IMR-90 (cell line): ENCODE results near the gene CLMP. TPM values are rescaled to one million over a fixed set of nuclear protein-coding genes. Genes with fewer than 3 reads are reported as not detected.

Experiments
- ATAC-seq: fragments of 200-7000 bp; cut with Tn5 transposase; 2 replicates; pipeline ENCODE4 v1.9.1; 2020; ENCODE audit warnings: low read depth, mild to moderate bottlenecking, moderate library complexity
- BruUV-seq: library from RNA; stranded (reverse); fragments of 400-500 nt; replicated peaks from 2 replicates; lab custom pipeline; 2021; lab: Mats Ljungman, UMichigan
- CTCF ChIA-PET: fragments of 300-600 bp; formaldehyde crosslinking; extraction: SDS; loops from one replicate; lab custom pipeline; 2021; ENCODE audit warnings: antibody characterized with exemption; lab: Yijun Ruan, JAX
- POLR2A ChIA-PET: fragments of 300-600 bp; sonication (Branson Sonifier 250); formaldehyde crosslinking; loops from one replicate; lab custom pipeline; 2022; ENCODE audit warnings: antibody characterized with exemption; ENCODE audit not compliant: unreplicated experiment; lab: Charles Lee
- DNase-seq: peaks from one replicate; pipeline ENCODE4 v3.0.0; 2013
- H2AFZ ChIP-seq: replicated peaks from 2 replicates; pipeline ENCODE3; 2013; ENCODE audit warnings: low read length, mild to moderate bottlenecking; ENCODE audit not compliant: poor library complexity
- H2AK5ac ChIP-seq: 2 replicates; pipeline ENCODE4 v1.6.1; 2013; ENCODE audit warnings: low read depth, low read length, inconsistent platforms
- H2AK9ac ChIP-seq: replicated peaks from 2 replicates; pipeline ENCODE3; 2013; ENCODE audit warnings: mild to moderate bottlenecking, low read depth, low read length, moderate library complexity; ENCODE audit not compliant: poor library complexity
- H2BK120ac ChIP-seq: 2 replicates; pipeline ENCODE4 v1.6.1; 2013; ENCODE audit warnings: low read depth, low read length, inconsistent platforms
- H2BK15ac ChIP-seq: 3 replicates; pipeline ENCODE4 v1.6.1; 2013; ENCODE audit warnings: low read depth, low read length, inconsistent platforms
- H2BK20ac ChIP-seq: 2 replicates; pipeline ENCODE4 v1.6.1; 2013; ENCODE audit warnings: low read depth, mild to moderate bottlenecking, inconsistent platforms, low read length, moderate library complexity
- H2BK5ac ChIP-seq: 2 replicates; pipeline ENCODE4 v1.6.1; 2013; ENCODE audit warnings: mild to moderate bottlenecking, low read depth, low read length, inconsistent platforms; ENCODE audit not compliant: poor library complexity, severe bottlenecking
- H3K14ac ChIP-seq: replicated peaks from 2 replicates; pipeline ENCODE4 v1.6.1; 2013; ENCODE audit warnings: low read depth, low read length, inconsistent platforms
- H3K18ac ChIP-seq: 2 replicates; pipeline ENCODE4 v1.6.1; 2013; ENCODE audit warnings: low read depth, low read length, control low read depth
- H3K23ac ChIP-seq: 2 replicates; pipeline ENCODE4 v1.6.1; 2013; ENCODE audit warnings: low read depth, low read length, inconsistent platforms
- H3K27ac ChIP-seq: 2 replicates; pipeline ENCODE4 v1.5.1; 2013; ENCODE audit warnings: mild to moderate bottlenecking, control low read depth, low read length; ENCODE audit not compliant: insufficient read depth
- H3K27me3 ChIP-seq: 2 replicates; pipeline ENCODE4 v1.6.1; 2013; ENCODE audit warnings: low read length; ENCODE audit not compliant: control insufficient read depth, insufficient read depth
- H3K36me3 ChIP-seq: 2 replicates; pipeline ENCODE4 v1.6.1; 2013; ENCODE audit warnings: low read length, mixed read lengths; ENCODE audit not compliant: control insufficient read depth, insufficient read depth
- H3K4ac ChIP-seq: 2 replicates; pipeline ENCODE4 v1.6.1; 2013; ENCODE audit warnings: low read depth, low read length, inconsistent platforms
- H3K4me1 ChIP-seq: 2 replicates; pipeline ENCODE4 v1.6.1; 2013; ENCODE audit warnings: low read length, mixed read lengths; ENCODE audit not compliant: control insufficient read depth, insufficient read depth
- H3K4me2 ChIP-seq: 2 replicates; pipeline ENCODE4 v1.6.1; 2013; ENCODE audit warnings: low read depth, mild to moderate bottlenecking, control low read depth, low read length, moderate library complexity
- H3K4me3 ChIP-seq: 2 replicates; pipeline ENCODE4 v1.5.1; 2013; ENCODE audit warnings: low read depth, mild to moderate bottlenecking, control low read depth, low read length, moderate library complexity; ENCODE audit not compliant: insufficient read depth
- H3K56ac ChIP-seq: 2 replicates; pipeline ENCODE4 v1.6.1; 2013; ENCODE audit warnings: low read length, inconsistent platforms; ENCODE audit not compliant: insufficient read depth; ENCODE audit errors: extremely low read depth
- H3K79me1 ChIP-seq, 2 experiments: 2 replicates each; pipeline ENCODE4 v1.6.1; 2013; ENCODE audit warnings: low read length in 2 of 2, inconsistent platforms in 1 of 2, low read depth in 1 of 2
- H3K9ac ChIP-seq: 2 replicates; pipeline ENCODE4 v1.6.1; 2013; ENCODE audit warnings: low read depth, low read length, control low read depth
- H3K9me1 ChIP-seq: 2 replicates; pipeline ENCODE4 v1.6.1; 2013; ENCODE audit warnings: low read length, inconsistent platforms; ENCODE audit not compliant: insufficient read depth
- H3K9me3 ChIP-seq: 2 replicates; pipeline ENCODE4 v1.6.1; 2013; ENCODE audit warnings: low read length; ENCODE audit not compliant: control insufficient read depth, insufficient read depth
- H4K20me1 ChIP-seq: 2 replicates; pipeline ENCODE4 v1.6.1; 2013; ENCODE audit warnings: low read length, inconsistent platforms; ENCODE audit not compliant: insufficient read depth
- H4K5ac ChIP-seq: 2 replicates; pipeline ENCODE4 v1.6.1; 2013; ENCODE audit warnings: mild to moderate bottlenecking, low read depth, low read length, control low read depth
- H4K8ac ChIP-seq, 2 experiments: 2 replicates each; pipeline ENCODE4 v1.6.1; 2013; ENCODE audit warnings: low read depth in 2 of 2, low read length in 2 of 2, control low read depth in 1 of 2, inconsistent platforms in 1 of 2
- H4K91ac ChIP-seq: 2 replicates; pipeline ENCODE4 v1.6.1; 2013; ENCODE audit warnings: low read depth, low read length, inconsistent platforms; ENCODE audit not compliant: insufficient read depth
- BHLHE40 ChIP-seq: fragments of 150-350 bp; IDR thresholded peaks from 2 replicates; pipeline ENCODE4 v1.6.1; 2016; ENCODE audit warnings: mild to moderate bottlenecking, low read depth, low read length
- CEBPB ChIP-seq: IDR thresholded peaks from 2 replicates; pipeline ENCODE4 v1.6.1; 2012; ENCODE audit warnings: low read depth, low read length, improper control_type of control experiment
- CTCF ChIP-seq: conservative IDR thresholded peaks from 2 replicates; pipeline ENCODE4 v1.5.1; 2012; ENCODE audit warnings: mild to moderate bottlenecking, low read depth, low read length, improper control_type of control experiment
- ELK1 ChIP-seq: fragments of 150-350 bp; IDR thresholded peaks from 2 replicates; pipeline ENCODE4 v1.6.1; 2016; ENCODE audit warnings: low read depth, mild to moderate bottlenecking, low read length, moderate library complexity, borderline replicate concordance
- MAFK ChIP-seq: IDR thresholded peaks from 2 replicates; pipeline ENCODE4 v1.6.1; 2012; ENCODE audit warnings: low read depth, low read length, improper control_type of control experiment
- MAZ ChIP-seq: IDR thresholded peaks from 2 replicates; pipeline ENCODE4 v1.6.1; 2012; ENCODE audit warnings: low read depth, mild to moderate bottlenecking, low read length, improper control_type of control experiment, moderate library complexity, borderline replicate concordance
- MXI1 ChIP-seq: IDR thresholded peaks from 2 replicates; pipeline ENCODE4 v1.6.1; 2012; ENCODE audit warnings: low read depth, mild to moderate bottlenecking, low read length, moderate library complexity, borderline replicate concordance
- POLR2A ChIP-seq: IDR thresholded peaks from 2 replicates; pipeline ENCODE4 v1.6.1; 2012; ENCODE audit warnings: mild to moderate bottlenecking, low read depth, low read length
- RAD21 ChIP-seq: IDR thresholded peaks from 2 replicates; pipeline ENCODE4 v1.6.1; 2012; ENCODE audit warnings: low read length, improper control_type of control experiment
- SMC3 ChIP-seq: fragments of 150-350 bp; IDR thresholded peaks from 2 replicates; pipeline ENCODE4 v1.6.1; 2016; ENCODE audit warnings: low read depth, mild to moderate bottlenecking, antibody characterized with exemption, low read length, moderate library complexity
- WGBS, 2 experiments: methylation state at CpG; one replicate each; pipeline versions ENCODE4 v1.1.5 to v1.1.7; 2013; ENCODE audit warnings: missing lambda C conversion rate in 2 of 2; ENCODE audit not compliant: insufficient read length in 1 of 2; ENCODE audit errors: extremely low coverage in 2 of 2; 5-methylcytosine and 5-hydroxymethylcytosine counted together
- dilution Hi-C: fragments of 300-500 bp; cut with HindIII; formaldehyde crosslinking; loops from one replicate; pipeline ENCODE4 v1.14.3; 2018; ENCODE audit warnings: low sequenced_read_pairs; ENCODE audit not compliant: unreplicated experiment
- in situ Hi-C: fragments of 300-500 bp; cut with MboI; formaldehyde crosslinking; loops from 3 replicates; pipeline ENCODE4 v1.14.3; 2019; ENCODE audit warnings: low sequenced_read_pairs, inconsistent platforms, mixed read lengths
- intact Hi-C: fragments of 100-400 bp; cut with micrococcal nuclease; formaldehyde crosslinking; loops from 2 replicates; pipeline ENCODE4 v1.10.0; 2022
- polyA plus RNA-seq, 3 experiments: library from polyadenylated mRNA; depleted of rRNA; stranded (reverse); fragments of >200 nt; gene quantifications; 2 replicates each; pipeline ENCODE4 v1.2.3, GENCODE V29; 2012; ENCODE audit warnings: low replicate concordance in 1 of 3
- total RNA-seq: library from RNA; depleted of rRNA; stranded (reverse); fragments of >200 nt; gene quantifications from 2 replicates; pipeline ENCODE4 v1.2.3, GENCODE V29; 2012

The CLMP gene
- total and polyA plus RNA-seq, 2 of the 4 experiments (the other 2 are of a cell fraction) = 54.7 to 95.7 TPM

- peak overlapping the region; percentile 64; the same call in 1 of the 2 replicates for H3K23ac ChIP-seq
- WGBS, 2 experiments = no CpG with 5 or more reads among the region's 10 CpGs
- peak overlapping the region; percentile 62 for H3K18ac ChIP-seq
- H3K4me1 ChIP-seq = peaks cover 39% of the 10 kb centered on the region
- H2BK5ac ChIP-seq = peak overlapping the region; percentile 93
- H2BK120ac ChIP-seq = peak overlapping the region; percentile 95
- peak overlapping the region; percentile 84 for H2AK5ac ChIP-seq
- TF ChIP-seq RAD21 (peak; percentile 60), BHLHE40 (peak; percentile 74; the same call in 1 of the 2 replicates), MAFK (no peak), SMC3 (peak; percentile 54), CTCF (peak; percentile 62), POLR2A (no peak), MXI1 (no peak), ELK1 (no peak), CEBPB (no peak), MAZ (peak; percentile 41; the same call in 1 of the 2 replicates)
- H2AK9ac ChIP-seq = peak overlapping the region; percentile 62
- DNase-seq (peak; percentile 97), ATAC-seq (peak; percentile 89)
- H3K36me3 ChIP-seq = peaks cover 30% of the 10 kb centered on the region
- peak overlapping the region; percentile 89 for H3K27ac ChIP-seq
- ChIA-PET CTCF (interaction anchor here (0.6 to 3.5 kb wide), 10 partner anchors 14 to 81 kb away, joined by 3 to 17 read pairs (median 3); no protein-coding TSS in a partner anchor), POLR2A (interaction anchor here (0.6 to 1.2 kb wide), 2 partner anchors 9 to 23 kb away, joined by 3 to 5 read pairs; no protein-coding TSS in a partner anchor)
- H3K4ac ChIP-seq = peak overlapping the region; percentile 96
- H4K5ac ChIP-seq = peak overlapping the region; percentile 53
- H2BK20ac ChIP-seq = peak overlapping the region; percentile 95
- peak overlapping the region; percentile 71 for H2AFZ ChIP-seq
- dilution Hi-C loops (no loop called here), intact Hi-C loops (loop anchor here (1.0 to 2.0 kb wide), 2 partner anchors 55 to 81 kb away; no protein-coding TSS in a partner anchor), in situ Hi-C loops (no loop called here)
- H3K9me3 ChIP-seq = no peaks in the 10 kb centered on the region
- peak overlapping the region; percentile 23; the same call in 1 of the 2 replicates for H3K9ac ChIP-seq
- peaks cover 46% of the 10 kb centered on the region for H3K9me1 ChIP-seq
- H3K14ac ChIP-seq = peak overlapping the region; percentile 84
- peak overlapping the region; percentile 92; the same call in 2 of the 3 replicates for H2BK15ac ChIP-seq
- no peaks in the 10 kb centered on the region for H3K27me3 ChIP-seq
- no TSS peak for BruUV-seq
- peak overlapping the region; percentile 95 for H4K91ac ChIP-seq
- H3K79me1 ChIP-seq = peaks cover 42 to 80% of the 10 kb centered on the region in 2 experiments
- peak overlapping the region; percentile 83 to 93; a peak in 3 of 4 replicates for H4K8ac ChIP-seq
- H3K4me3 ChIP-seq = no peak overlapping the region
- peak overlapping the region; percentile 15; the same call in 1 of the 2 replicates for H3K4me2 ChIP-seq
- H3K56ac ChIP-seq = peak overlapping the region; percentile 80
- H4K20me1 ChIP-seq = peaks cover 19% of the 10 kb centered on the region
These were observed 28.9 kb downstream of the CLMP start for GRCh38 chr11:123166071-123166559.
